ENCODE data around the gene NOSTRIN. TPM values are rescaled to one million over a fixed set of nuclear protein-coding genes. Genes with fewer than 3 reads are reported as not detected.

NOSTRIN gene
- polyA plus RNA-seq, 1 donor (not counting 4 experiments of a cell fraction or from before 2014, with no cell fraction given): not detected

GRCh38 chr2:168913495-168913894, 111.1 kb downstream of the NOSTRIN start:
- H3K4me2 ChIP-seq (ENCODE audit: control insufficient read depth, extremely low read depth, insufficient read depth, low read depth, low read length): no peak overlapping the region
- H3K4me3 ChIP-seq (ENCODE audit: control insufficient read depth in 2 of 3, extremely low read depth in 1 of 3, insufficient read depth in 2 of 3, low read depth in 1 of 3, low read length in 3 of 3): no peak overlapping the region
- no peak for DNase-seq (ENCODE audit: low read depth, low spot score)
- no peak for FAIRE-seq
- H3K9me1 ChIP-seq (ENCODE audit: control insufficient read depth, extremely low read depth, insufficient read depth, low read length): no peaks in the 10 kb centered on the region
- H3K4me1 ChIP-seq (ENCODE audit: control insufficient read depth, extremely low read depth, insufficient read depth, low read length): no peaks in the 10 kb centered on the region
- TF ChIP-seq CTCF (optimal IDR thresholded peaks at IDR 0.05 in 1 of 3, IDR thresholded peaks at IDR 0.05 in 1 of 3, conservative IDR thresholded peaks at IDR 0.05 in 1 of 3; ENCODE audit: extremely low read depth in 1 of 3, insufficient read depth in 2 of 3, low read length in 3 of 3) (no peak), EZH2 (IDR thresholded peaks at IDR 0.05; ENCODE audit: low read length) (no peak)
- H3K27ac ChIP-seq (ENCODE audit: control insufficient read depth, insufficient read depth, low read length): no peak overlapping the region
- no peaks in the 10 kb centered on the region for H3K79me2 ChIP-seq (ENCODE audit: control insufficient read depth, insufficient read depth, low read length)
- peaks cover 19% of the 10 kb centered on the region for H3K27me3 ChIP-seq (ENCODE audit: control insufficient read depth, extremely low read depth, insufficient read depth, low read length)
- no peaks in the 10 kb centered on the region for H3K36me3 ChIP-seq (ENCODE audit: control insufficient read depth in 2 of 2, extremely low read depth in 1 of 2, insufficient read depth in 2 of 2, low read length in 2 of 2)
- dilution Hi-C loops (cut with MboI; ENCODE audit: extremely low pct_ligation_motif_present, low sequenced_read_pairs): no loop called here
- H3K9ac ChIP-seq (ENCODE audit: control insufficient read depth, extremely low read depth, insufficient read depth, low read length): no peak overlapping the region
- H2AFZ ChIP-seq (ENCODE audit: control insufficient read depth, low read length): no peak overlapping the region
- H4K20me1 ChIP-seq (ENCODE audit: control insufficient read depth, extremely low read depth, insufficient read depth, low read length): no peaks in the 10 kb centered on the region
- no peaks in the 10 kb centered on the region for H3K9me3 ChIP-seq (ENCODE audit: control insufficient read depth, low read depth, low read length)

Other genes starting within 250 kb of the NOSTRIN start
- gene SPC25, start 87.8 kb downstream of the NOSTRIN start, polyA plus RNA-seq: 1.0 to 7.1 TPM (median 4.9 TPM) in 3 replicates
- gene G6PC2, start 98.7 kb downstream of the NOSTRIN start, polyA plus RNA-seq: not detected in 3 replicates
- 0.03 TPM in 2 of 3 replicates, not detected in the other for gene ABCB11, start 228.7 kb downstream of the NOSTRIN start, polyA plus RNA-seq

Measured in keratinocyte (primary cell).